Endothelial cell of hepatic sinusoid (primary cell): Measurements from ENCODE around the gene INAFM2.

Experiments
- in situ Hi-C: cut with HindIII; loops from 2 replicates; pipeline ENCODE4 v1.10.0; 2017; ENCODE audit warnings: low sequenced_read_pairs

Gene INAFM2

GRCh38 chr15:40357246-40357645 lies 33.8 kb downstream of the INAFM2 start:
- in situ Hi-C loops: loop anchor here (5.0 kb wide), 2 partner anchors 35 to 65 kb away; partner anchors contain the start of gene INAFM2

- in situ Hi-C loops: loop anchor here (5.0 kb wide), 2 partner anchors 36 to 64 kb away; partner anchors contain the start of gene INAFM2
Measured at GRCh38 chr15:40357723-40358470, 34.4 kb downstream of the INAFM2 start, which contains the start of gene DISP2. DISP2 (plus strand) TSS chr15:40358219; CDS start chr15:40358322, 103 bp downstream.

GRCh38 chr15:40358471-40359353 lies 35.2 kb downstream of the INAFM2 start:
- in situ Hi-C loops: loop anchor here (5.0 kb wide), 2 partner anchors 36 to 64 kb away; partner anchors contain the start of gene INAFM2

- in situ Hi-C loops: no loop called here
Measured at GRCh38 chr15:40360015-40360414, 36.5 kb downstream of the INAFM2 start.

DNA sequence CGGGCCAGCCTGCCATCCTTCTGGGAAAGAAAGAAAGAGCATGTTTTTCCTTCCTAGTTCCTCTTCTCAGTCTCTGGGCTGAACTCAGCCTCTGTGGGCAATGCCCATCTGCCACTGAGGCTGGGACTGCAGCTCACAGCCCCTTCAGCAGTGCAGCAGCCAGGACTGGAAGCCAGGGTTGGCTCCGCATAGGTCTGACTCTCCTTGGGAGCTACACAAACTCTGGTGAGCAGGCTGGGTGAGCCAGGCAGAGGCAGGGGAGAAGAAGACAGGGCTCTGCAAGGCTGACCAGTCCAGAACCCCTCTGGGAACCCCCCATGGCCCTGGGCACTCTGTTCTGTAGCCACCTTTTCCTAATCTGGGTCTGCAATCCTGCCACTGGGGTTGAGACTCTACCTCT lies 38.1 kb downstream of the INAFM2 start:
- in situ Hi-C loops: no loop called here

GRCh38 chr15:40363611-40364010 lies 40.1 kb downstream of the INAFM2 start:
- in situ Hi-C loops: no loop called here

- in situ Hi-C loops: no loop called here
Measured at GRCh38 chr15:40364251-40364650, 40.8 kb downstream of the INAFM2 start.

- in situ Hi-C loops: no loop called here
Measured at GRCh38 chr15:40365016-40365415, 41.5 kb downstream of the INAFM2 start.

DNA sequence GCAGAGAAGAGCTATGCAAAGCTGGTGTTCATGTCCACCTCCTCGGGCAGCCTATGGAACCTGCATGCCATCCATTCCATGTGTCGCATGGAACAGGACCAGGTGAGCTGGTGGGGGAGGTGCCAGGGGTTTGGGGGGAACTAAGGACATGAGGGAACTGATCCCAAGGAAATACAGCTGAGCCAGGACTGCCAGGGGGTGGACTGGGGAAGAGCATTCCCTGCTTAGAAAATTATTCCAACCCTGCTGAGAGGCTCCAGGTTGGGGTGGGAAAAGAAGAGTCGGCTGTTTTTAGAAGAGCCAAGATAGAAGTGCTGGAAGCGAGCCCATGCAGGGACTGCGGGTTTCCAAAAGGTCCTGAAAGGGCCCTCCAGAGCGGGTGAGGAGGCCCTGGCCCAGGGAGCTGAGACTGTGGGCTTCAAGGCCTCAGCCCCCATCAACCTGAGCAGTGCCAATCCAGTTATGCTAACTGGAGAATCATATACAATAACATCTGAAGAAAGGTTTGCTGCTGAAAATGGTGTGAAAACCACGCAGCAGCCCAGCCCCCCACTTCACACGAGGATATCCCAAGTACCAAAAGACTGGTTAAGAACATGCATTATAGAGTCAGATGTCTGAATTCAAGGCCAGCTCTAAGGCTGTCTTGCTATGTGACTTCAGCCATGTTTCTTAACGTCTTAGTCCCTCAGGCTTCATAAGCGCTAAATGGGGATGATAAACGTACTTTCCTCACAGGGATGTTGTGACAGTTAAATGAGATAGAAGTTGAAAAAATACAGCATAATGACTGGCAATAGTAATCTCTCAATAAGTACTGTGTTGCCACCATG lies 42.3 kb downstream of the INAFM2 start:
- in situ Hi-C loops: no loop called here

GRCh38 chr15:40366457-40367370 lies 43.2 kb downstream of the INAFM2 start:
- in situ Hi-C loops: no loop called here

GRCh38 chr15:40367371-40367685 lies 43.8 kb downstream of the INAFM2 start:
- in situ Hi-C loops: no loop called here

DNA sequence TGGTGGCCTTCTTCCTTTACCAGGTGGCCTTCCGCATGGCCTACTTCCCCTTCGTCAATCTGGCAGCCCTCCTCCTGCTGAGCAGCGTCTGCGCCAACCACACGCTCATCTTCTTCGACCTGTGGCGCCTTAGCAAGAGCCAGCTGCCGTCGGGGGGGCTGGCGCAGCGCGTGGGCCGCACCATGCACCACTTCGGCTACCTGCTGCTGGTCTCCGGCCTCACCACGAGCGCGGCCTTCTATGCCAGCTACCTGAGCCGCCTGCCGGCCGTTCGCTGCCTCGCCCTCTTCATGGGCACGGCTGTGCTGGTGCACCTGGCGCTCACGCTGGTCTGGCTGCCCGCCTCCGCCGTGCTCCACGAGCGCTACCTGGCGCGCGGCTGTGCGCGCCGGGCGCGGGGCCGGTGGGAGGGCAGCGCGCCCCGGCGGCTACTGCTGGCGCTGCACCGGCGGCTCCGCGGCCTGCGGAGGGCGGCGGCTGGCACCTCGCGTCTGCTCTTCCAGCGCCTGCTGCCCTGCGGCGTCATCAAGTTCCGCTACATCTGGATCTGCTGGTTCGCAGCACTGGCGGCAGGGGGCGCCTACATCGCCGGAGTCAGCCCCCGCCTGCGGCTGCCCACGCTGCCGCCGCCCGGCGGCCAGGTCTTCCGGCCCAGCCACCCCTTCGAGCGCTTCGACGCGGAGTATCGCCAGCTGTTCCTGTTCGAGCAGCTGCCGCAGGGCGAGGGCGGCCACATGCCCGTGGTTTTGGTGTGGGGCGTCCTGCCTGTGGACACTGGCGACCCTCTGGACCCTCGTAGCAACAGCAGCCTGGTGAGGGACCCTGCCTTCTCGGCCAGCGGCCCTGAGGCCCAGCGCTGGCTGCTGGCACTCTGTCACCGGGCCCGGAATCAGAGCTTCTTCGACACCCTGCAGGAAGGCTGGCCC lies 44.5 kb downstream of the INAFM2 start:
- in situ Hi-C loops: no loop called here

GRCh38 chr15:40368719-40369473 lies 45.4 kb downstream of the INAFM2 start:
- in situ Hi-C loops: no loop called here

DNA sequence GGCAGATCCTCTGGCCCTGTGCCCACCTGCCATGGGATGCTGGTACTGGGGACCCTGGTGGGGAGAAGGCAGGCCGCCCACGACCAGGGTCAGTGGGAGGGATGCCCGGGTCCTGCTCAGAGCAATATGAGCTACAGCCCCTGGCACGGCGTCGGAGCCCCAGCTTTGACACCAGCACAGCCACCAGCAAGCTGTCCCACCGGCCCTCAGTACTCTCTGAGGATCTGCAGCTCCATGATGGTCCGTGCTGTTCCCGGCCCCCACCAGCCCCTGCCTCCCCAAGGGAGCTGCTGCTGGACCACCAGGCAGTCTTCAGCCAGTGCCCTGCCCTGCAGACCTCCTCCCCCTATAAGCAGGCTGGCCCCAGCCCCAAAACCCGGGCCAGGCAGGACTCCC lies 46.0 kb downstream of the INAFM2 start:
- in situ Hi-C loops: no loop called here

- in situ Hi-C loops: no loop called here
Measured at GRCh38 chr15:40369971-40370370, 46.5 kb downstream of the INAFM2 start.

GRCh38 chr15:40372981-40373380 lies 49.5 kb downstream of the INAFM2 start:
- in situ Hi-C loops: no loop called here
